HepG2 (cell line): ENCODE results near the gene PAXIP1. TPM values are rescaled to one million over a fixed set of nuclear protein-coding genes. Genes with fewer than 3 reads are reported as not detected.

ENCODE experiments used
- ATAC-seq: fragments of 200-7000 bp; cut with Tn5 transposase; 3 replicates; pipeline ENCODE4 v1.9.1; 2020; ENCODE audit warnings: mild to moderate bottlenecking, moderate library complexity
- BruUV-seq: library from RNA; stranded (reverse); fragments of 400-500 nt; replicated peaks from 2 replicates; lab custom pipeline; 2021; lab: Mats Ljungman, UMichigan
- CTCF ChIA-PET: fragments of 300-600 bp; formaldehyde crosslinking; extraction: SDS; loops from one replicate; lab custom pipeline; 2021; ENCODE audit warnings: low total read pairs, inconsistent platforms, low intra/inter-chr PET ratio; lab: Yijun Ruan, JAX
- POLR2A ChIA-PET: fragments of 350-600 bp; sonication (Branson Sonifier 250); formaldehyde crosslinking; loops from one replicate; lab custom pipeline; 2020; ENCODE audit warnings: antibody characterized with exemption, inconsistent platforms; lab: Yijun Ruan, JAX
- DNase-seq: peaks from one replicate; pipeline ENCODE4 v3.0.0-alpha.2; 2015; ENCODE audit warnings: low spot score
- FAIRE-seq: peaks from 3 replicates; lab custom pipeline; 2011; peaks lifted over from hg19 to GRCh38; lab: Jason Lieb, UNC
- H2AFZ ChIP-seq: one replicate; pipeline ENCODE4 v1.6.1; 2011; ENCODE audit warnings: low read length, inconsistent platforms
- H3K27ac ChIP-seq: fragments of 300-600 bp; 3 replicates; pipeline ENCODE4 v1.8.0; 2011; ENCODE audit warnings: mixed run types, mild to moderate bottlenecking, mixed read lengths, low read length, inconsistent platforms; ENCODE audit not compliant: insufficient read depth; ENCODE audit errors: extremely low read length
- H3K27me3 ChIP-seq, 2 experiments: fragments of 200-600 bp in 1 of 2; 2 replicates in 1 of 2; 3 replicates in 1 of 2; pipeline versions ENCODE4 v1.6.0 to v1.8.0; 2011; ENCODE audit warnings: low read length in 2 of 2, mild to moderate bottlenecking in 2 of 2, moderate library complexity in 2 of 2, inconsistent platforms in 1 of 2; ENCODE audit not compliant: insufficient read depth in 2 of 2, control insufficient read depth in 1 of 2
- H3K36me3 ChIP-seq, 2 experiments: fragments of 200-600 bp in 1 of 2; replicated peaks in 1 of 2; 2 replicates in 1 of 2; 3 replicates in 1 of 2; pipeline versions ENCODE4 v1.5.1 to v1.8.0; 2011; ENCODE audit warnings: low read length in 2 of 2, inconsistent platforms in 1 of 2; ENCODE audit not compliant: insufficient read depth in 2 of 2, control insufficient read depth in 1 of 2
- H3K4me1 ChIP-seq: 2 replicates; pipeline ENCODE4 v1.5.1; 2012; ENCODE audit warnings: low read length, inconsistent platforms; ENCODE audit not compliant: insufficient read depth
- H3K4me2 ChIP-seq: 2 replicates; pipeline ENCODE4 v1.6.0; 2011; ENCODE audit warnings: low read depth, low read length, inconsistent platforms
- H3K4me3 ChIP-seq, 3 experiments: fragments of 200-600 bp in 1 of 3; sonication (generic), shearing (Covaris generic) in 1 of 3; replicated peaks in 1 of 3; 2 replicates each; pipeline ENCODE4 v1.5.1; 2011 to 2016; ENCODE audit warnings: low read length in 3 of 3, inconsistent platforms in 2 of 3, low read depth in 2 of 3, mild to moderate bottlenecking in 2 of 3, control low read depth in 1 of 3, mixed read lengths in 1 of 3; ENCODE audit not compliant: insufficient read depth in 1 of 3
- H3K79me2 ChIP-seq: one replicate; pipeline ENCODE4 v1.6.1; 2011; ENCODE audit warnings: low read length, inconsistent platforms; ENCODE audit not compliant: insufficient read depth
- H3K9ac ChIP-seq: 2 replicates; pipeline ENCODE4 v1.6.0; 2011; ENCODE audit warnings: mild to moderate bottlenecking, low read depth, low read length, inconsistent platforms; ENCODE audit not compliant: insufficient read depth
- H3K9me3 ChIP-seq: 2 replicates; pipeline ENCODE4 v1.5.1; 2012; ENCODE audit warnings: mild to moderate bottlenecking, low read length
- H4K20me1 ChIP-seq: 2 replicates; pipeline ENCODE4 v1.6.0; 2011; ENCODE audit warnings: inconsistent platforms, mild to moderate bottlenecking, low read length, moderate library complexity; ENCODE audit not compliant: insufficient read depth
- CEBPG ChIP-seq: IDR thresholded peaks from 2 replicates; pipeline ENCODE4 v1.6.1; 2016
- FOXA3 ChIP-seq: IDR thresholded peaks from 2 replicates; pipeline ENCODE4 v1.6.1; 2016; ENCODE audit warnings: missing genetic modification reagents, missing compliant biosample characterization
- FUBP1 ChIP-seq: sonication (generic); formaldehyde crosslinking; IDR thresholded peaks from 2 replicates; pipeline ENCODE4 v1.5.1; 2020; ENCODE audit warnings: missing genetic modification reagents, mild to moderate bottlenecking, borderline replicate concordance
- IRF2 ChIP-seq: IDR thresholded peaks from 2 replicates; pipeline ENCODE4 v1.6.1; 2018; ENCODE audit warnings: missing genetic modification reagents, missing compliant biosample characterization
- NFE2L2 ChIP-seq: fragments of 150-350 bp; IDR thresholded peaks from 2 replicates; pipeline ENCODE4 v1.6.1; 2014; ENCODE audit warnings: low read length
- RBFOX2 ChIP-seq: fragments of 200-400 bp; formaldehyde crosslinking; IDR thresholded peaks from 2 replicates; pipeline ENCODE4 v1.6.1; 2017; ENCODE audit warnings: low read depth, mild to moderate bottlenecking, low read length
- SMARCE1 ChIP-seq: fragments of 450-650 bp; IDR thresholded peaks from 2 replicates; pipeline ENCODE4 v1.6.1; 2017; ENCODE audit warnings: borderline replicate concordance
- ZBTB21 ChIP-seq: sonication (generic); formaldehyde crosslinking; IDR thresholded peaks from 2 replicates; pipeline ENCODE4 v1.4.0; 2020; ENCODE audit warnings: missing genetic modification reagents
- ZNF558 ChIP-seq: sonication (generic); formaldehyde crosslinking; IDR thresholded peaks from 2 replicates; pipeline ENCODE4 v1.9.0; 2022; ENCODE audit warnings: mild to moderate bottlenecking, missing genetic modification reagents, borderline replicate concordance
- ZNF597 ChIP-seq: sonication (generic); formaldehyde crosslinking; IDR thresholded peaks from 2 replicates; pipeline ENCODE4 v1.5.0; 2020; ENCODE audit warnings: missing genetic modification reagents
- ZNF660 ChIP-seq: sonication (generic); formaldehyde crosslinking; IDR thresholded peaks from 2 replicates; pipeline ENCODE4 v1.5.1; 2020; ENCODE audit warnings: mild to moderate bottlenecking, low read depth, missing genetic modification reagents, borderline replicate concordance
- WGBS: methylation state at CpG from one replicate; pipeline ENCODE4 v1.1.6; 2017; ENCODE audit warnings: low lambda C conversion rate; 5-methylcytosine and 5-hydroxymethylcytosine counted together
- in situ Hi-C: cut with HindIII; loops from 2 replicates; pipeline ENCODE4 v1.10.0; 2017; ENCODE audit warnings: low pct_unique_long_range_greater_than_20kb; ENCODE audit not compliant: extremely low pct_ligation_motif_present
- intact Hi-C: fragments of 100-400 bp; cut with micrococcal nuclease; formaldehyde crosslinking; loops from one replicate; pipeline ENCODE4 v1.10.0; 2022; ENCODE audit not compliant: unreplicated experiment
- polyA plus RNA-seq, 8 experiments: library from polyadenylated mRNA; depleted of rRNA in 3 of 8; stranded (reverse) in 7 of 8; unstranded in 1 of 8; fragments of >200 nt; fragmentation: Illumina TruSeq in 4 of 8; extraction: Trizol in 4 of 8; gene quantifications; 2 replicates each; pipeline versions ENCODE4 v1.2.1 to v1.2.3, GENCODE V29; 2011 to 2016; ENCODE audit warnings: low read depth in 4 of 8, missing spikeins in 1 of 8, mixed read lengths in 1 of 8; ENCODE audit not compliant: insufficient read depth in 1 of 8
- total RNA-seq, 5 experiments: library from RNA; depleted of rRNA; stranded (reverse); fragments of >200 nt; fragmentation: Illumina TruSeq; extraction: Trizol; gene quantifications; 2 replicates each; pipeline ENCODE4 v1.2.3, GENCODE V29; 2016; ENCODE audit warnings: low read depth in 1 of 5

Gene PAXIP1
- total and polyA plus RNA-seq, 2 of the 13 experiments (the other 11 are each of a cell fraction or from before 2014, with no cell fraction given) = 11.6 to 16.2 TPM

GRCh38 chr7:154978017-154978416 is 24.9 kb downstream of the PAXIP1 start:
- FAIRE-seq = no peak
- no peak overlapping the region for H3K27ac ChIP-seq
- DNase-seq = no peak
- CTCF ChIA-PET = no interaction called here
- H2AFZ ChIP-seq = no peak overlapping the region
- no peak for TF ChIP-seq FUBP1
- TF ChIP-seq, all 625 proteins: peak for 0
- Histone ChIP-seq H3K36me3 (peaks cover 13 to 54% of the 10 kb centered on the region in 2 experiments; a peak in 4 of 5 replicates), H3K4me3 (no peak overlapping the region), H3K4me2 (no peak overlapping the region), H3K9me3 (no peaks in the 10 kb centered on the region), H3K79me2 (no peaks in the 10 kb centered on the region), H3K9ac (no peak overlapping the region), H3K4me1 (no peaks in the 10 kb centered on the region), H3K27me3 (no peaks in the 10 kb centered on the region), H4K20me1 (no peaks in the 10 kb centered on the region)
- WGBS = 96% methylated on average over 3 of the region's 3 CpGs
- POLR2A ChIA-PET = no interaction called here
- no peak for ATAC-seq
- intact Hi-C loops = no loop called here
- in situ Hi-C loops = no loop called here
- BruUV-seq = no TSS peak

GRCh38 chr7:154977250-154977649 is 25.7 kb downstream of the PAXIP1 start:
- H3K79me2 ChIP-seq = no peaks in the 10 kb centered on the region
- in situ Hi-C loops = no loop called here
- no peak overlapping the region for H3K9ac ChIP-seq
- H3K27ac ChIP-seq = no peak overlapping the region
- DNase-seq (no peak), FAIRE-seq (no peak), ATAC-seq (no peak)
- intact Hi-C loops = no loop called here
- CTCF ChIA-PET = no interaction called here
- no peaks in the 10 kb centered on the region for H4K20me1 ChIP-seq
- H2AFZ ChIP-seq = no peak overlapping the region
- no TSS peak for BruUV-seq
- no peak overlapping the region for H3K4me2 ChIP-seq
- H3K4me1 ChIP-seq = no peaks in the 10 kb centered on the region
- H3K36me3 ChIP-seq = peaks cover 13 to 53% of the 10 kb centered on the region in 2 experiments; a peak in 4 of 5 replicates
- no peak overlapping the region for H3K4me3 ChIP-seq
- H3K9me3 ChIP-seq = no peaks in the 10 kb centered on the region
- no peak for TF ChIP-seq FOXA3
- TF ChIP-seq RBFOX2 = no peak
- no peak for TF ChIP-seq NFE2L2
- TF ChIP-seq ZNF597 (CRISPR knock-in tag) = no peak
- TF ChIP-seq IRF2 (CRISPR knock-in tag) = no peak
- no peak for TF ChIP-seq SMARCE1
- TF ChIP-seq CEBPG (CRISPR knock-in tag) = no peak
- TF ChIP-seq ZNF558 (CRISPR knock-in tag) = no peak
- no peak for TF ChIP-seq ZBTB21
- TF ChIP-seq ZNF660 (CRISPR knock-in tag) = no peak
- 97% methylated on average over 6 of the region's 6 CpGs for WGBS
- H3K27me3 ChIP-seq = no peaks in the 10 kb centered on the region
- POLR2A ChIA-PET = no interaction called here
